ENCODE measurements around the gene TBC1D2B.
"Not testable (repeated sequence)": the region's sequence is repeated elsewhere in the genome, so short reads cannot be mapped to it uniquely, and the experiment has no call there.

DNA sequence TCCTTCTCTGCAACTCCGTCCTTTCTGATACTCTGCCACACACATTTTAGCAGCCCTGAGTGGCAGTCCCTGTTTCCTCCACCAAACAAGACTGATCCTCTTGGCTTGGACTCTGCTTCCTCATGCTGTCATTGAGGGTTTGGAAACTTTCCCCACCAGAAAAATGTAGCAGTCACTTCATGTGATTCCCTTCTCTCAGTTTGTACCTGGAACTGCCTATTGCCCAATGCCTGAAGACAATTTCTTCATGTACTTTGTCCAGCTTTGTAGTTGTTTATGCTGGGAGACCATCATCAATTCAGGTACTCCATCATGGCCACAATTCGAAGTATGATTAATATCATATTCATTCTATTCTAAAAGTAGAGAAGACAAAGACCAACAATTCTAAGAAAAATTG, 119.5 kb downstream of the TBC1D2B start:
- TF ChIP-seq, protein P1, sequence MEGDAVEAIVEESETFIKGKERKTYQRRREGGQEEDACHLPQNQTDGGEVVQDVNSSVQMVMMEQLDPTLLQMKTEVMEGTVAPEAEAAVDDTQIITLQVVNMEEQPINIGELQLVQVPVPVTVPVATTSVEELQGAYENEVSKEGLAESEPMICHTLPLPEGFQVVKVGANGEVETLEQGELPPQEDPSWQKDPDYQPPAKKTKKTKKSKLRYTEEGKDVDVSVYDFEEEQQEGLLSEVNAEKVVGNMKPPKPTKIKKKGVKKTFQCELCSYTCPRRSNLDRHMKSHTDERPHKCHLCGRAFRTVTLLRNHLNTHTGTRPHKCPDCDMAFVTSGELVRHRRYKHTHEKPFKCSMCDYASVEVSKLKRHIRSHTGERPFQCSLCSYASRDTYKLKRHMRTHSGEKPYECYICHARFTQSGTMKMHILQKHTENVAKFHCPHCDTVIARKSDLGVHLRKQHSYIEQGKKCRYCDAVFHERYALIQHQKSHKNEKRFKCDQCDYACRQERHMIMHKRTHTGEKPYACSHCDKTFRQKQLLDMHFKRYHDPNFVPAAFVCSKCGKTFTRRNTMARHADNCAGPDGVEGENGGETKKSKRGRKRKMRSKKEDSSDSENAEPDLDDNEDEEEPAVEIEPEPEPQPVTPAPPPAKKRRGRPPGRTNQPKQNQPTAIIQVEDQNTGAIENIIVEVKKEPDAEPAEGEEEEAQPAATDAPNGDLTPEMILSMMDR (IDR thresholded peaks at IDR 0.05; ENCODE audit: insufficient read depth, low read length): not testable (repeated sequence)
- TF ChIP-seq POLR2AphosphoS5 (IDR thresholded peaks at IDR 0.05; ENCODE audit: low read depth): not testable (repeated sequence)
- TF ChIP-seq, protein P2, sequence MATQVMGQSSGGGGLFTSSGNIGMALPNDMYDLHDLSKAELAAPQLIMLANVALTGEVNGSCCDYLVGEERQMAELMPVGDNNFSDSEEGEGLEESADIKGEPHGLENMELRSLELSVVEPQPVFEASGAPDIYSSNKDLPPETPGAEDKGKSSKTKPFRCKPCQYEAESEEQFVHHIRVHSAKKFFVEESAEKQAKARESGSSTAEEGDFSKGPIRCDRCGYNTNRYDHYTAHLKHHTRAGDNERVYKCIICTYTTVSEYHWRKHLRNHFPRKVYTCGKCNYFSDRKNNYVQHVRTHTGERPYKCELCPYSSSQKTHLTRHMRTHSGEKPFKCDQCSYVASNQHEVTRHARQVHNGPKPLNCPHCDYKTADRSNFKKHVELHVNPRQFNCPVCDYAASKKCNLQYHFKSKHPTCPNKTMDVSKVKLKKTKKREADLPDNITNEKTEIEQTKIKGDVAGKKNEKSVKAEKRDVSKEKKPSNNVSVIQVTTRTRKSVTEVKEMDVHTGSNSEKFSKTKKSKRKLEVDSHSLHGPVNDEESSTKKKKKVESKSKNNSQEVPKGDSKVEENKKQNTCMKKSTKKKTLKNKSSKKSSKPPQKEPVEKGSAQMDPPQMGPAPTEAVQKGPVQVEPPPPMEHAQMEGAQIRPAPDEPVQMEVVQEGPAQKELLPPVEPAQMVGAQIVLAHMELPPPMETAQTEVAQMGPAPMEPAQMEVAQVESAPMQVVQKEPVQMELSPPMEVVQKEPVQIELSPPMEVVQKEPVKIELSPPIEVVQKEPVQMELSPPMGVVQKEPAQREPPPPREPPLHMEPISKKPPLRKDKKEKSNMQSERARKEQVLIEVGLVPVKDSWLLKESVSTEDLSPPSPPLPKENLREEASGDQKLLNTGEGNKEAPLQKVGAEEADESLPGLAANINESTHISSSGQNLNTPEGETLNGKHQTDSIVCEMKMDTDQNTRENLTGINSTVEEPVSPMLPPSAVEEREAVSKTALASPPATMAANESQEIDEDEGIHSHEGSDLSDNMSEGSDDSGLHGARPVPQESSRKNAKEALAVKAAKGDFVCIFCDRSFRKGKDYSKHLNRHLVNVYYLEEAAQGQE (IDR thresholded peaks at IDR 0.05; ENCODE audit: insufficient replicate concordance, low read depth): not testable (repeated sequence)

Data from HL-60 (cell line).